Natural killer cell treated with Interleukin-12 subunit alpha and Interleukin-12 subunit beta and Interleukin-15 and Interleukin-18, amount 100 ng/mL, for 72 hours (primary cell): ENCODE results near the gene ARHGEF6. TPM values are rescaled to one million over a fixed set of nuclear protein-coding genes. Genes with fewer than 3 reads are reported as not detected.
"Not testable (repeated sequence)": the region's sequence is repeated elsewhere in the genome, so short reads cannot be mapped to it uniquely, and the experiment has no call there.

Experiments
- ATAC-seq, 2 donors: fragments of 150-1000 bp; cut with Tn5 transposase in 1 of 2; sonication (Bioruptor Pico), chemical (Tn5 transposase) in 1 of 2; 2 replicates each; pipeline ENCODE4 v1.10.0; 2021
- DNase-seq: peaks from one replicate; pipeline ENCODE4 v3.0.0; 2022; ENCODE audit warnings: low spot score
- H3K27ac Mint-ChIP-seq, 2 donors: 1 replicate in 1 of 2; 2 replicates in 1 of 2; pipeline ENCODE4 v1.8.0; 2022; ENCODE audit warnings: mixed read lengths in 2 of 2, mild to moderate bottlenecking in 1 of 2, moderate library complexity in 1 of 2
- H3K27me3 Mint-ChIP-seq, 2 donors: 1 replicate in 1 of 2; 2 replicates in 1 of 2; pipeline ENCODE4 v1.8.0; 2022; ENCODE audit warnings: mixed read lengths in 2 of 2
- H3K36me3 Mint-ChIP-seq: one replicate; pipeline ENCODE4 v1.8.0; 2022; ENCODE audit warnings: mixed read lengths
- H3K4me1 Mint-ChIP-seq, 2 donors: 1 replicate in 1 of 2; 2 replicates in 1 of 2; pipeline ENCODE4 v1.8.0; 2022; ENCODE audit warnings: low read depth in 2 of 2, mixed read lengths in 2 of 2, mild to moderate bottlenecking in 1 of 2
- H3K4me3 Mint-ChIP-seq: one replicate; pipeline ENCODE4 v1.8.0; 2022; ENCODE audit warnings: mixed read lengths
- H3K9me3 Mint-ChIP-seq: 2 replicates; pipeline ENCODE4 v1.8.0; 2022; ENCODE audit warnings: mixed read lengths
- total RNA-seq, 2 donors: library from RNA; stranded (reverse); gene quantifications; one replicate each; pipeline ENCODE4 v1.2.3, GENCODE V29; 2022

The ARHGEF6 gene
- total RNA-seq, 2 donors from 2014 or later, result 45.8 to 50.2 TPM

DNA sequence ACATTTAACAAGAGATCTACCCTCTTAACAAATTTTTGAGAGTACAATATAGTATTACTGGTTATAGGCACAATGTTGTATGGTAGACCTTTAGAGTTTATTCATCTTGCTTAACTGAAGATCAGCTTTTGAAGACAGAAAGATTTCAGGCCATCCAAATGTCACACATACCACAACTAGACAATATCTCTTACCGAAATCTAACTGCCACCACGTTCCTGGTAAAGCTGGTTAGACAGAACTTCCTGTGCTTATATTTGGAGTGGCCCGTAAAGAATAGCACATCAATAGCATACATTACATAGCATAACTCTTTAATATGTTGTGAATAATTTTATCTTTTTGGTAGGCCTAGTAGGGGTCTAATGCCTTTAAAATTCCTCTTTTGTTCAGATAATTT, 29.8 kb upstream of the ARHGEF6 start:
- Mint-ChIP-seq H3K36me3 (no peaks in the 10 kb centered on the region), H3K27me3 (peaks cover 0 to 8% of the 10 kb centered on the region in 2 donors), H3K9me3 (no peaks in the 10 kb centered on the region), H3K4me3 (no peak overlapping the region), H3K4me1 (peaks cover 4 to 12% of the 10 kb centered on the region in 2 donors), H3K27ac (peak overlapping the region; percentile 36 to 70)
- DNase-seq (no peak), ATAC-seq (no peak)

DNA sequence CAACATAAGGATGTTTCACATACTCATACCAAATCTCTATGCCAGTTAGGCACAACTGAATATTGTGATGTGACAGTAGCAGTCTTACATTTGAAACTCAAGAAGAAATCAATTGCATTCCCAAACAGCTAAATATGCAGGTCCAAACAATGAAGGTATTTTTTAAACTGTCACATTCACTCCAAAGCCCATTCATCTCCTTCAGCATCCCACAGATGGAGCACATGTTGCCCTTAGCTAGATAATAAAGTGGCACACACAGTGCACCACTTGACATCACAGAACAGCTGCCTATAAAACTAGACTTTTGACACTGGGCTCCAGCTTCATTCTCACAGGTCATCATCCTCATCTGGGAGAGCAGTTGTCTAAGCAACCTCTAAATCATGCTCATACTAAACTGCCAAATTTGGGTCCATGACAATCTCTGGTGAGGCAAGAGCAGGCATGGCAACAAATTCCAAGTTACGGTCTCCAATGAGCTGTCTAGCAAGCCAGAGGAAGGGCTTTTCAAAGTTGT, 26.2 kb upstream of the ARHGEF6 start:
- Mint-ChIP-seq H3K4me3 (no peak overlapping the region), H3K27me3 (peaks cover 0 to 8% of the 10 kb centered on the region in 2 donors), H3K4me1 (peaks cover 4 to 7% of the 10 kb centered on the region in 2 donors), H3K9me3 (no peaks in the 10 kb centered on the region), H3K36me3 (no peaks in the 10 kb centered on the region), H3K27ac (no peak overlapping the region)
- ATAC-seq, result no peak
- DNase-seq, result no peak

DNA sequence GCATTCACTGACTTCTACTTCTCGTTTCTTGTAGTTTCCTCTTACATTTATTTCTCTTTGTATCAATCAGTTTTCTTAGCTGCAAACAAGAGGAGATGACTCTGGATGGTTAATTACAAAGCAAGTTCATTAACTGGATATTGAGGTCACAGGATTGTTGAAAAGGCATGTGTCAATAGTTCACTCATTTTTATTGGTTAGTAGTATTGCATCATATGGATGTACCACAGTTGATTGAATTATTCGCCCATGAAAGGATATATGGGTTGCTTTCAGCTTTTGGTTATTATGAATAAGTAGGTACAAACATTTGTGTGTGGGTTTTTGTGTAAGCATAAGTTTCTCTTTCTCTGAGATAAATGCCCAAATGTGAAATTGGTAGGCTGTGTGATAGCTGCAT, 21.8 kb upstream of the ARHGEF6 start:
- DNase-seq (no peak), ATAC-seq (no peak)
- peaks cover 0 to 16% of the 10 kb centered on the region in 2 donors for H3K27me3 Mint-ChIP-seq
- no peaks in the 10 kb centered on the region for H3K9me3 Mint-ChIP-seq
- H3K4me1 Mint-ChIP-seq, result peaks cover 6 to 7% of the 10 kb centered on the region in 2 donors
- no peak overlapping the region for H3K27ac Mint-ChIP-seq
- no peak overlapping the region for H3K4me3 Mint-ChIP-seq
- no peaks in the 10 kb centered on the region for H3K36me3 Mint-ChIP-seq

DNA sequence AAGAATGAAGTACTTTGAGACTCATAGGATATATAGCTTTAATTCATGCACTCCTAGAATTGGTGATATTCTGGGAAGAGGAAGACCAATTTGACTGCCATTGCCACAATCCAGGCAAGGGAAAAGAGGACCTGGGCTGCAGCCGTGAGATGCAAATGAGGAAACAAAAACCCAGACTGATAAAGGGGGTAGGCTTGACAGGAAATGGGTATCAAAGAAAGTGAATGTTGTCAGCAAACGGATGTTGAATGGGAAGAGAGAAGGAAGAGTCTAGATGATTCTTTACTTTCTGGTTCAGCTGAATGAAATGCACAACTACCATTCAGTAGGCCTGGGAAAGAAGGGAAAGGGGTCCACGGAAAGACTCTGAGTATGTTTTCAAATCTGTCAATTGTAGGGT, 17.1 kb upstream of the ARHGEF6 start:
- DNase-seq, result no peak
- no peak for ATAC-seq
- peaks cover 6 to 7% of the 10 kb centered on the region in 2 donors for H3K4me1 Mint-ChIP-seq
- H3K9me3 Mint-ChIP-seq, result no peaks in the 10 kb centered on the region
- H3K4me3 Mint-ChIP-seq, result peak overlapping the region; percentile 26
- H3K27me3 Mint-ChIP-seq, result peaks cover 0 to 13% of the 10 kb centered on the region in 2 donors
- peaks cover 5% of the 10 kb centered on the region for H3K36me3 Mint-ChIP-seq
- H3K27ac Mint-ChIP-seq, result no peak overlapping the region

DNA sequence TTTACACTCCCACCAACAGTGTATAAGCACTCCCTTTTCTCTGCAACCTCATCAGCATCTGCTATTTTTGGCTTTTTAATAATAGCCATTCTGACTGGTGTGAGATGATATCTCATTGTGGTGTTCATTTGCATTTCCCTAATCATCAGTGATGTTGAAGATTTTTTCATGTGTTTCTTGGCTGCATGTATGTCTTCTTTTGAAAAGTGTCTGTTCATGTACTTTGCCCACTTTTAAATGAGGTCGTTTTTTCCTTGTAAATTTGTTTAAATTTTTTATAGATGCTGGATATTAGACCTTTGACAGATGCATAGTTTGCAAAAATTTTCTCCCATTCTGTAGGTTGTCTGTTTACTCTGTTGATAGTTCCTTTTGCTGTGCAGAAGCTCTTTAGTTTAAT, 14.4 kb upstream of the ARHGEF6 start:
- not testable (repeated sequence) for H3K4me3 Mint-ChIP-seq, H3K36me3 Mint-ChIP-seq, H3K27ac Mint-ChIP-seq, ATAC-seq, DNase-seq, H3K9me3 Mint-ChIP-seq, H3K4me1 Mint-ChIP-seq
- H3K27me3 Mint-ChIP-seq, result peaks cover 0 to 12% of the 10 kb centered on the region in 2 donors

DNA sequence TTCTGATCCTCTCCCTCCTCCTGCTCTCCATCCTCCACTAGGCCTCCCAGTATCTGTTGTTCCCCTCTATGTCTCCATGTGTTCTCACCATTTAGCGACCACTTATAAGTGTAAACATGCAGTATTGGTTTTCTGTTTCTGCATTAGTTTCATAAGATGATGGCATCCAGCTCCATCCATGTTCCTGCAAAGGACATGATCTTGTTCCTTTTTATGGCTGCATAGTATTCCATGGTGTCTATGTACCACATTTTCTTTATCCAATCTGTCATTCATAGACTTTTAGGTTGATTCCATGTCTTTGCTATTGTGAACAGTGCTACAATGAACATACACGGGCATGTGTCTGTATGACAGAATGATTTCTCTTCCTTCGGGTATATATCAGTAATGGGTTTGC, 13.9 kb upstream of the ARHGEF6 start:
- H3K27me3 Mint-ChIP-seq, result peaks cover 0 to 12% of the 10 kb centered on the region in 2 donors
- not testable (repeated sequence) for DNase-seq, ATAC-seq, H3K4me1 Mint-ChIP-seq, H3K4me3 Mint-ChIP-seq, H3K27ac Mint-ChIP-seq, H3K9me3 Mint-ChIP-seq, H3K36me3 Mint-ChIP-seq

DNA sequence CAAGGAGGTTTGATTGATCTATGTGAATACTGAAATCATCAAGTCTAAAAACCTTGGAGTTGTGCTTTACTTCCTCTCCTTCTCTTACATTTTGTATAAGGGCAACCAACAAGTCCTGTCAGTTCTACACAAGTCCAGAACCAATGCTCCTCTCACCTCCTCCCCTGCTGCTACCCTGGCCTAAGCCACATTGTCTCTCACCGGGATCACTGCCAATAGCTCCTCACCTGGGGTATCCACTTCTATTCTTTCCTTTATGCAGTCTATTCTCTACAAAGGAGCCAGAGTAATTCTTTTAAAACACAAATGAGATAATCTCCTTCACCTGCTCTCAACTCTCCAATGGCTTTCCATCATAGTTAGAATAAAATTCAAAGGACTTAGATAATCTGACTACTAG, 13.3 kb upstream of the ARHGEF6 start:
- no peaks in the 10 kb centered on the region for H3K9me3 Mint-ChIP-seq
- H3K4me3 Mint-ChIP-seq, result no peak overlapping the region
- peaks cover 0 to 15% of the 10 kb centered on the region in 2 donors for H3K27me3 Mint-ChIP-seq
- no peak for DNase-seq
- no peak overlapping the region for H3K27ac Mint-ChIP-seq
- no peak for ATAC-seq
- H3K36me3 Mint-ChIP-seq, result peaks cover 5% of the 10 kb centered on the region
- peaks cover 6 to 7% of the 10 kb centered on the region in 2 donors for H3K4me1 Mint-ChIP-seq

DNA sequence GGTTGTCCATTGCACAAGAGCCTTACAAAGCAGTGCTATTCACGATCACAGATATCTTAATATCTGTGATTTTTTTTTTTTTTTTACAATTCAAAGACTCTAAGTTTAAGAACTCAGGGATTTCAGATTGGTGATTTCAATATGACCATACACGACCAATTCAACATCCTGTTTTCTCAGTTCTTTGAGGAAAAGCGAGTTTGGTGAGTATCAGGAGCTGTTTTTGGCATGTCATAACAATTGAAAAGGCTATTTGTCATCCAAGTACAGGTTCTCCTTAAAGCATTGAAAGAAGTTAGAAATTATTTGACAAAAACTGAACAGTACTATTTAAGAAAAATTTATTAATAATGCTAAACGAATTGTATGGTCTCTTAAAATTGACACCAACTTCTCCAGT, 9.1 kb upstream of the ARHGEF6 start:
- ATAC-seq, result no peak

DNA sequence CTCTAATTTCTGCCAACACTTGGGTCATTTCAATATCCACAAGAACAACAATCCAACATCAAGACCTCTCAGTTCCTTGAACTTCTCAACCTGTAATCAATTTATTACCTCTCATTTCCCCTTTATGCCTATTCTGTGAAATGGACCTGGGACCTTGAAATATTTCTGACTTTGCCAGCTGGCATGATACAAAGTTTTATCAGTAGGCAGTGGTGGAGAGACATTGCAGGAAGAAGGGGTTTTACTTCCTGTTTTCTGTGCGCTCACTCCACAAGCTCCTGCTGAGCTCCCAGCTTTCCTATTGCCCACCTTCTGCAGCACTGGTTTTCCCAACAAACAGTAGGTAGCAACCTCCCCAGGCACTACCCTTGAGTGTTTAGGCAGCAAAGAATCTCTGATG, 3.5 kb upstream of the ARHGEF6 start:
- ATAC-seq (no peak), DNase-seq (no peak)
- H3K27ac Mint-ChIP-seq, result no peak overlapping the region
- peaks cover 10 to 17% of the 10 kb centered on the region in 2 donors for H3K4me1 Mint-ChIP-seq
- peaks cover 0 to 5% of the 10 kb centered on the region in 2 donors for H3K27me3 Mint-ChIP-seq
- no peaks in the 10 kb centered on the region for H3K9me3 Mint-ChIP-seq
- no peaks in the 10 kb centered on the region for H3K36me3 Mint-ChIP-seq
- H3K4me3 Mint-ChIP-seq, result no peak overlapping the region

More for the DNA sequence above, 9.1 kb upstream of the ARHGEF6 start:
- Mint-ChIP-seq H3K9me3 (no peaks in the 10 kb centered on the region), H3K4me1 (no peaks in the 10 kb centered on the region), H3K4me3 (no peak overlapping the region), H3K27me3 (peaks cover 0 to 9% of the 10 kb centered on the region in 2 donors), H3K36me3 (peaks cover 2% of the 10 kb centered on the region), H3K27ac (no peak overlapping the region)
- no peak for DNase-seq

DNA sequence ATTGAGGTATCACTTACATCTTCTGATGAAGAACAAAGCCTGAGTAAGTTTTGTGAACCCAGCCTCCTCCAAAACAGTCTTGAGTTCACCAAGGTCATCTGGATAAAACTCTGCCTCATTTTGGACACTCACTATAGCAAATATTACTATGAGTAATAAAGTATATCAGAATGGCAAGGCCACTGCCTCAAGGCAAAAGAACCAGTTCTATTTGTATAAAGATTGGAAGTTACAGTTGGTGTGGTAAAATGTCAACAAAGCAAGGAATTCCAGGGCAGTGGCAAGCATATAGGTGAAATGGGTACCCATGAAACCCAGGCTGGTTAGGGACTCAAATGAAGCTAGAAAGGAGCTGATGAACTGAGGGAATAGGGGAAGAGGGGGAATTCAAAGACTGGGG, 2.4 kb upstream of the ARHGEF6 start:
- Mint-ChIP-seq H3K27ac (peak overlapping the region in 1 of 2 donors; percentile 41), H3K36me3 (no peaks in the 10 kb centered on the region), H3K4me1 (peaks cover 10 to 28% of the 10 kb centered on the region in 2 donors), H3K4me3 (no peak overlapping the region), H3K27me3 (peaks cover 0 to 5% of the 10 kb centered on the region in 2 donors), H3K9me3 (no peaks in the 10 kb centered on the region)
- ATAC-seq (no peak), DNase-seq (no peak)

DNA sequence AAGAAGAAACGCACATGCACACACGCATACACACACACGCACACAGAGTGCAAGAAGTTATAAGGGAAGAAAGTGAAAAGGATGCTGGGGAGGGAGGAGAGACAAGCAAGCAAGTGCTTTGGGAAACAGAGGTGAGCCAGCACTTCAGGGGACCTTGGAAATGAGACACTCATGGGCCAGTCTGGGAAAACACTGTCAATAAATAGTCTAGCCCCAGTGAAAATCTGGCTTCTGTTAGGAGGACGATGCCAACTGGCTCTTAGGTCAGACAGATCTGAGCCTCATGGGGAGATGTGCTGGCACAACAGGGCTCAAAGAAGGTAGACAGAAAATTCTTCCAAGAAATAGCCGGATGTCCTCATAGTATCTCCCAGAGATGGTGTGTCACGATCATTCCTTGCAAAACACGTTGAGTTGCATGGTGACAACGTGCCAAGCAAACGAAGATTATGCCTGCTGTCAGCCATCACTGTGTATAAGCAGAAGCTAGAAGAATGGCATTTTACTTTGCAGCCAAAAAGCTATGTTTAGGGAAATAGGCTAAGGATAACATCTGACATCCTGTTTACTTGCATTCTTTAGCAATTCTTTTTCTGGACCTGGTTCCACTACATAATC, 557 bp upstream of the ARHGEF6 start:
- H3K27me3 Mint-ChIP-seq, result peaks cover 0 to 5% of the 10 kb centered on the region in 2 donors
- no peaks in the 10 kb centered on the region for H3K9me3 Mint-ChIP-seq
- peaks cover 4% of the 10 kb centered on the region for H3K36me3 Mint-ChIP-seq
- ATAC-seq, result no peak
- peak overlapping the region; percentile 94 for H3K4me3 Mint-ChIP-seq
- peaks cover 13 to 43% of the 10 kb centered on the region in 2 donors for H3K4me1 Mint-ChIP-seq
- peak overlapping the region; percentile 88 to 94 for H3K27ac Mint-ChIP-seq
- no peak for DNase-seq

DNA sequence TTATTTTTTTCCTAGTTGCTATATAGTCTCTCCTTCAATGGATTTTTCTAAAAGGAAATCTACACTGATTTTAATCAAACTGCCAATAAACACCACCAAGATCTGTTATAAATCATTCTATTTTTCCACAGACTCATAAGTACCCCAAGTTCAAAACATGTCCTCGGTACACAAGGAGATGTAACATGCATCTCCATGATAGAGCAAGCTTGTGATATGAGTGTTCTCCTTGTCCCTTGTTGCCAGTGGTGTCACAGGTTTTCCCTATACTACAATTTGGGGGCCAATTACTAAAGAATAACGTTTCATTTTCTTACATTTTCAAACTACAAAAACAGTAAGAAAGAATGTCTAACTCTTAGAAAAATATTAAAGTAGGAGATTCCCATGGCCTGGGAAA, 491 bp downstream of the ARHGEF6 start:
- peak in 1 of 2 donors; percentile 50 for ATAC-seq
- H3K9me3 Mint-ChIP-seq, result no peaks in the 10 kb centered on the region
- peaks cover 21 to 53% of the 10 kb centered on the region in 2 donors for H3K4me1 Mint-ChIP-seq

DNA sequence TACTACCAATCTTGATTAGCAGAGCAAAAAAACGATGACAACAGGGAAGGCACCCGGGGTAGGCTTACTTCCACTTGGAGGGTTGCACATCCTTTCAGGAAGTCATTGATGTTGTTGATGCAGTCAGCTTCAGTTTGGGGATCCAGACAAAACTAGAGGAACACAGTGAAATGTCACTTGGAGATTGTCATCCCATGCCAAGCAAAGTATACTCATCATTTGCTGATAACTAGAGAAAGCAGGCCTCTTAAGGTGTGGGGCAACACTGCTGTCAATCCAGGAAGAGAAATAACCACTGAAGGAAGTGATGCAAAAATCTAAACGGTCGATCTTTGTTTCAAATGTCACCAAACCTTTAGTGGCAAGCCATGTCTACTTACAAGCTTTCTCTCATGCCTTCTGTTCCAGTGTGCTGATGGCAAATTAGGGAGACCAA, 1.4 kb downstream of the ARHGEF6 start:
- ATAC-seq, result peak; percentile 78 to 86
- Mint-ChIP-seq H3K36me3 (peaks cover 10% of the 10 kb centered on the region), H3K9me3 (no peaks in the 10 kb centered on the region), H3K4me1 (peaks cover 29 to 62% of the 10 kb centered on the region in 2 donors), H3K27me3 (peaks cover 0 to 5% of the 10 kb centered on the region in 2 donors), H3K4me3 (peak overlapping the region; percentile 94), H3K27ac (peak overlapping the region; percentile 88 to 94)
- DNase-seq, result no peak

More for the DNA sequence above, 491 bp downstream of the ARHGEF6 start:
- peaks cover 10% of the 10 kb centered on the region for H3K36me3 Mint-ChIP-seq
- peak overlapping the region; percentile 88 to 94 for H3K27ac Mint-ChIP-seq
- peaks cover 0 to 5% of the 10 kb centered on the region in 2 donors for H3K27me3 Mint-ChIP-seq
- DNase-seq, result no peak
- H3K4me3 Mint-ChIP-seq, result peak overlapping the region; percentile 94

DNA sequence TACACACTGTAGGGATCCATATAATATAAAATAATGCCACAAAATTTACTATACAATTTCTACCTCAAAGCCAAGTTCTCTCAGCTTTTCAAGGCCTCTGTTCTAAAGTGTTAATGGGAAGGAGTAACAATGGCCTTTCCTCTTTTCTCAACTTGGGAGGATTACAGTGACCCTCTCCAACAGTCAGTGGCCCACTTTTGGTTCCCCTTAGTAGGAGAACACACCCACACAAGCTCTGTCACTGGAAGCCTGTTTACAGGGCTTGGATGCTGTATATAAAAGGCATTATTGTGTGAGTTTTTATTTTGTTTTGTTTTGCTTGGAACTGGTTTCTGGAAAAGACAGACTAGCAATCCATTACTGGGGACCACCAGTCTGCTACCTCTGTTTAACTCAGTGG, 1.8 kb downstream of the ARHGEF6 start:
- H3K27ac Mint-ChIP-seq, result peak overlapping the region; percentile 88 to 94
- DNase-seq, result no peak
- H3K4me1 Mint-ChIP-seq, result peaks cover 29 to 62% of the 10 kb centered on the region in 2 donors
- peaks cover 0 to 5% of the 10 kb centered on the region in 2 donors for H3K27me3 Mint-ChIP-seq
- no peak for ATAC-seq
- peak overlapping the region; percentile 94 for H3K4me3 Mint-ChIP-seq
- peaks cover 10% of the 10 kb centered on the region for H3K36me3 Mint-ChIP-seq
- H3K9me3 Mint-ChIP-seq, result no peaks in the 10 kb centered on the region
